Mesendoderm (in vitro differentiated cells): ENCODE results near the gene ARSJ.
"Not testable (repeated sequence)": the region's sequence is repeated elsewhere in the genome, so short reads cannot be mapped to it uniquely, and the experiment has no call there.

ENCODE experiments used
- DNase-seq: peaks from one replicate; pipeline ENCODE4 v3.0.0; 2013
- H2AK5ac ChIP-seq: 2 replicates; pipeline ENCODE4 v1.6.1; 2013; ENCODE audit warnings: low read length, inconsistent platforms
- H2BK120ac ChIP-seq: 2 replicates; pipeline ENCODE4 v1.6.1; 2013; ENCODE audit warnings: low read depth, mild to moderate bottlenecking, low read length, moderate library complexity, mixed read lengths
- H2BK15ac ChIP-seq: replicated peaks from 2 replicates; pipeline ENCODE4 v1.6.1; 2013; ENCODE audit warnings: low read depth, mild to moderate bottlenecking, moderate library complexity
- H2BK5ac ChIP-seq: 2 replicates; pipeline ENCODE4 v1.6.1; 2013; ENCODE audit warnings: low read length, inconsistent platforms
- H3K18ac ChIP-seq: 2 replicates; pipeline ENCODE4 v1.6.1; 2013; ENCODE audit warnings: mild to moderate bottlenecking, low read length, mixed read lengths
- H3K23ac ChIP-seq: one replicate; pipeline ENCODE4 v1.6.1; 2013; ENCODE audit warnings: low read length
- H3K27ac ChIP-seq: 2 replicates; pipeline ENCODE4 v1.5.1; 2013; ENCODE audit warnings: low read depth, mild to moderate bottlenecking, inconsistent platforms, low read length, moderate library complexity
- H3K27me3 ChIP-seq: 2 replicates; pipeline ENCODE4 v1.6.1; 2013; ENCODE audit warnings: low read length, control low read depth, mild to moderate bottlenecking, inconsistent platforms; ENCODE audit not compliant: insufficient read depth, poor library complexity
- H3K36me3 ChIP-seq: 2 replicates; pipeline ENCODE4 v1.6.1; 2013; ENCODE audit warnings: low read length, inconsistent platforms; ENCODE audit not compliant: control insufficient read depth, insufficient read depth
- H3K4ac ChIP-seq: one replicate; pipeline ENCODE4 v1.6.1; 2013; ENCODE audit warnings: low read depth, mild to moderate bottlenecking, low read length, moderate library complexity
- H3K4me1 ChIP-seq: 2 replicates; pipeline ENCODE4 v1.6.1; 2013; ENCODE audit warnings: low read depth, low read length, inconsistent platforms; ENCODE audit not compliant: control insufficient read depth
- H3K4me2 ChIP-seq: 2 replicates; pipeline ENCODE4 v1.6.1; 2013; ENCODE audit warnings: low read length
- H3K4me3 ChIP-seq: 2 replicates; pipeline ENCODE4 v1.5.1; 2013; ENCODE audit warnings: mild to moderate bottlenecking, low read length
- H3K56ac ChIP-seq: one replicate; pipeline ENCODE4 v1.6.1; 2013; ENCODE audit warnings: low read length
- H3K79me1 ChIP-seq: 2 replicates; pipeline ENCODE4 v1.6.1; 2013; ENCODE audit warnings: low read length, inconsistent platforms
- H3K79me2 ChIP-seq: 2 replicates; pipeline ENCODE4 v1.6.1; 2013; ENCODE audit warnings: mild to moderate bottlenecking, low read length; ENCODE audit not compliant: control insufficient read depth, insufficient read depth
- H3K9ac ChIP-seq: 2 replicates; pipeline ENCODE4 v1.6.1; 2013; ENCODE audit warnings: low read length, inconsistent platforms
- H4K5ac ChIP-seq: one replicate; pipeline ENCODE4 v1.6.1; 2013; ENCODE audit warnings: low read length
- H4K8ac ChIP-seq: one replicate; pipeline ENCODE4 v1.6.1; 2013; ENCODE audit warnings: low read depth, mild to moderate bottlenecking, control low read depth, low read length, moderate library complexity
- WGBS: extraction: QIAGEN DNeasy Blood & Tissue Kit; methylation state at CpG from one replicate; pipeline ENCODE4 v1.1.7; 2013; ENCODE audit warnings: low lambda C conversion rate, missing lambda C conversion rate; ENCODE audit not compliant: insufficient coverage; ENCODE audit errors: extremely low coverage; 5-methylcytosine and 5-hydroxymethylcytosine counted together

ARSJ gene

GRCh38 chr4:114019969-114020358 is 40.5 kb upstream of the ARSJ start:
- H3K27ac ChIP-seq = no peak overlapping the region
- H2BK15ac ChIP-seq = no peak overlapping the region
- WGBS = no CpG with 5 or more reads among the region's 1 CpG
- no peak overlapping the region for H2BK5ac ChIP-seq
- no peak overlapping the region for H2BK120ac ChIP-seq
- H3K4me2 ChIP-seq = no peak overlapping the region
- H3K27me3 ChIP-seq = no peaks in the 10 kb centered on the region
- H3K79me1 ChIP-seq = no peaks in the 10 kb centered on the region
- H3K9ac ChIP-seq = no peak overlapping the region
- H4K8ac ChIP-seq = no peak overlapping the region
- no peak for DNase-seq
- no peak overlapping the region for H2AK5ac ChIP-seq
- no peak overlapping the region for H3K4ac ChIP-seq
- H4K5ac ChIP-seq = no peak overlapping the region
- H3K4me3 ChIP-seq = no peak overlapping the region
- H3K36me3 ChIP-seq = no peaks in the 10 kb centered on the region
- H3K4me1 ChIP-seq = no peaks in the 10 kb centered on the region
- no peak overlapping the region for H3K23ac ChIP-seq
- H3K79me2 ChIP-seq = no peaks in the 10 kb centered on the region
- no peak overlapping the region for H3K18ac ChIP-seq
- H3K56ac ChIP-seq = no peak overlapping the region

DNA sequence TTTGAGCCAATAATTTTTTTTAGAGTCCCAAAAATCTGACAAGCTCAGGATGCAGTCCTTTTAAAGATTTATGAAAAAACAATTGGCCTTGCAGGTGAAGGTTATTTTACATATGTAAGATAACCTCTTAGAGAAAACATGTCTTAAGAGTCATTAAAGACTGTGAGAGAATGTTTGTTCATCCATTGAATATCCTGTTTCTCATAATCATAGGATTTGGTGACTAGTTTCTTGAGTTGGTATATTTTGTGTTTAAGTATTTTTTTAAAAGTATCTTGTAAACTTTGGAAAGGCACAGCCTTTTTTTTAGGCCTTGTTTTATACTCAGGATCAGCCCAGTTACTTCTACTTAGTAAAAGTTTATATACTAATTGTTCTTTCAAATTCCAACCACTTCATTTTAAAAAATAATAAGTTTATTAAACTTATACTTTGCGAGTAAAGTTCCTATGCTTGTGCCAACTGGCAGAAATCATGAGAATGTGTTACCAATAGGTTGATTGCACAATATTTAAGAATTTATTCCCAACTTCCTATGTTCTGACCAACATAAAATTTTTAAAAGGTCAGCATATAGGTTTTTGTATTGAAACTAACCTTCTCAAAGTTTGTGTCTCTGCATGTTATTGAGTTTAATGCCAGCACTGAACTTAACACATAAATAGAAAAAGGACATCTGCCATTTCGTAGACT is 40.0 kb upstream of the ARSJ start:
- Histone ChIP-seq H4K5ac (no peak overlapping the region), H3K79me1 (no peaks in the 10 kb centered on the region), H3K4ac (no peak overlapping the region), H3K27ac (no peak overlapping the region), H3K56ac (no peak overlapping the region), H4K8ac (no peak overlapping the region), H3K23ac (no peak overlapping the region), H3K4me3 (no peak overlapping the region), H2BK15ac (no peak overlapping the region), H3K27me3 (no peaks in the 10 kb centered on the region), H2BK5ac (no peak overlapping the region), H3K4me2 (no peak overlapping the region), H3K36me3 (no peaks in the 10 kb centered on the region), H3K9ac (no peak overlapping the region), H3K18ac (no peak overlapping the region), H2AK5ac (no peak overlapping the region), H2BK120ac (no peak overlapping the region), H3K4me1 (no peaks in the 10 kb centered on the region), H3K79me2 (no peaks in the 10 kb centered on the region)
- no CpG with 5 or more reads among the region's 2 CpGs for WGBS
- DNase-seq = no peak

DNA sequence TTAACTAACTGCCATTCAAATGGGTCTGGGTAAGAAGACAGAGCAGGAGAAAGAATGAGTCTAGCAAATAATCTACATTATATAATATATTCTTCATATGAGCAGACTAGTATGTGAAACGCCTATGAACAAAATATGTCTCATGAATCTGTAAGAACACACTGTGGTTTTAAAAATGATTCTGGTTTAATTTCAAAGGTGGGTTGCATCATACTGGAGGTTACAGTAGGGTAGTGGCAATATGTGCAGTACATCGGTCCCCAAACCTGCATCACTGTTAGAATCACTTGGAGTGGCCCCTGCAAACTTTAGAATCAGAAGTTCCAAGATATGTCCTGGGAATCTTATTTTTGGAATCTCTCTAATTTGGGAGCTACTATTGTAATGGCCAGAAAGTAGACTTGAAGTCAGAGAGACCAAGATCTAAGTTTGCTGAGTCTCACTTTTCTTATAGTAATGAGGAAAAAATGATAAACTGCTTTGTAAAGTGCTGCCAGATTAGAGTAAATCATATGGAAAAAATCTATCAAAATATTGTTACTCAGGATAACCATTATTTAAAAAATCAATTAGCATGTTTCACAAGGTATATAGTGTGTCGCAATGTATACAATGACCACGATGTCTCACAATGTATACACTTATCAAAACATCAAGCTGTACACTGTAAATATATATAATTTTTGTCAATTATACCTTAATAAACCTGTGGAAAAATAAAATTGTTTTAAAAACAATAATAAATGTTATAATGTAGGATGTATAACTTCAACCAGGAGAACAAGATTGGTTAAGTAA is 37.9 kb upstream of the ARSJ start:
- H2AK5ac ChIP-seq = no peak overlapping the region
- H3K23ac ChIP-seq = no peak overlapping the region
- no peak overlapping the region for H3K18ac ChIP-seq
- no peaks in the 10 kb centered on the region for H3K4me1 ChIP-seq
- H3K4me3 ChIP-seq = no peak overlapping the region
- no peak for DNase-seq
- no peak overlapping the region for H2BK120ac ChIP-seq
- H3K9ac ChIP-seq = no peak overlapping the region
- no peak overlapping the region for H3K56ac ChIP-seq
- H3K4ac ChIP-seq = no peak overlapping the region
- no peak overlapping the region for H3K27ac ChIP-seq
- no peaks in the 10 kb centered on the region for H3K36me3 ChIP-seq
- no peaks in the 10 kb centered on the region for H3K27me3 ChIP-seq
- WGBS = no CpG with 5 or more reads among the region's 4 CpGs
- no peaks in the 10 kb centered on the region for H3K79me1 ChIP-seq
- no peaks in the 10 kb centered on the region for H3K79me2 ChIP-seq
- no peak overlapping the region for H2BK15ac ChIP-seq
- no peak overlapping the region for H4K5ac ChIP-seq
- no peak overlapping the region for H3K4me2 ChIP-seq
- no peak overlapping the region for H4K8ac ChIP-seq
- H2BK5ac ChIP-seq = no peak overlapping the region

GRCh38 chr4:114015444-114015899 is 36.0 kb upstream of the ARSJ start:
- no peaks in the 10 kb centered on the region for H3K79me1 ChIP-seq
- H2AK5ac ChIP-seq = no peak overlapping the region
- H3K9ac ChIP-seq = no peak overlapping the region
- no peak overlapping the region for H3K18ac ChIP-seq
- H3K23ac ChIP-seq = no peak overlapping the region
- no peak overlapping the region for H4K8ac ChIP-seq
- no peak overlapping the region for H2BK5ac ChIP-seq
- H3K79me2 ChIP-seq = no peaks in the 10 kb centered on the region
- no peak overlapping the region for H3K4me3 ChIP-seq
- H3K27ac ChIP-seq = no peak overlapping the region
- no CpG with 5 or more reads among the region's 1 CpG for WGBS
- H4K5ac ChIP-seq = no peak overlapping the region
- no peak overlapping the region for H3K4ac ChIP-seq
- no peak overlapping the region for H2BK15ac ChIP-seq
- H3K56ac ChIP-seq = no peak overlapping the region
- H3K36me3 ChIP-seq = no peaks in the 10 kb centered on the region
- no peak for DNase-seq
- H3K27me3 ChIP-seq = no peaks in the 10 kb centered on the region
- H3K4me1 ChIP-seq = no peaks in the 10 kb centered on the region
- no peak overlapping the region for H2BK120ac ChIP-seq
- H3K4me2 ChIP-seq = no peak overlapping the region

- H3K79me2 ChIP-seq, H3K9ac ChIP-seq, H3K79me1 ChIP-seq, H3K27ac ChIP-seq, DNase-seq, H3K23ac ChIP-seq, H3K4ac ChIP-seq, H2AK5ac ChIP-seq, H3K18ac ChIP-seq, H2BK5ac ChIP-seq, H3K36me3 ChIP-seq, H3K4me1 ChIP-seq, H3K4me3 ChIP-seq, H2BK15ac ChIP-seq, H4K5ac ChIP-seq, H3K56ac ChIP-seq, H2BK120ac ChIP-seq, H3K27me3 ChIP-seq, H4K8ac ChIP-seq, H3K4me2 ChIP-seq: not testable (repeated sequence)
- whole genome bisulfite sequencing = no CpG with 5 or more reads among the region's 4 CpGs
Observed at GRCh38 chr4:114013201-114013600, 33.8 kb upstream of the ARSJ start.
